ENCODE data around the gene INPP5F. TPM values are rescaled to one million over a fixed set of nuclear protein-coding genes. Genes with fewer than 3 reads are reported as not detected.

Gene INPP5F
- total and polyA plus RNA-seq, 9 of the 15 experiments (the other 6 are each of a cell fraction or from before 2014, with no cell fraction given) = 1.6 to 7.3 (median 6.0) TPM

DNA sequence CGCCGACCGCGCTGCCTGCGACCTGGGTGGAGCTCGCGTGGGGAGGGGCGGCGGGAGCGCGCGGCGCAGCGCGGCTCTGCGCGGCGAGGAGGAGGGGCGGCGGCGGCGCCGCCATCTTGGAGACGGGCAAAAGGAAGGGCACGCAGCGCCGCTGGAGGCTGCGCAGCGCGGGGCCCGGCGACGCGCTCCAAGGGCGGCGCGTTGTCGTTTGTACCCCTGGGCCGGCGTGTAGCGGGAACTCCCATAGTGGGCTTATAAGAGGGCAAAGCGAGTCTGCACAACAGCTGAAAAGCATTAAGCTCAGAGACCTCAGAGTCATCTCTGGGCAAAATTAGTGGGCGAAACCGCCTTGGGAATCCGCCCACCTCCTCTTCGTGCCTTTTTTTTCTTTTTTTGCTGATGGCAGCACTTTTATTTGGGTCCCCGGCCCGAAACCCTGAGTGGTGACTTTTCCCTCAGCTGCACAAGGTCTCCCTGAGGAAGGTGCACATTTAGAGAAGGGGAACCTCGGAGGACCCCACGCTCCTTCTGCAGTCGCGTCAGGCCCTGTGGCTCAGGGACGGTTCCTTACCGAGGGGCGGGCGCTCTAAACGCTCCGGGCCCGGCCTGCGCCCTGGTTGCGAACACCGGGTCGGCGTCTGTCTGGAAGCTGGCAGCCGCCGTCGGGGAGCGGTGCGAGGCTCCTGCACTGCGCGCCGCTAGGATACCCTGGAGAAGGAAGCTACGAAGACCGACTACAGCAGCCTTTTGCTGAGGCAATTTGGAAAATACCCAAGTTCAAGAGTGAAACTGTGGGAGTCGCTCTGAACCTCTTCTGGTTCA is 147.2 kb downstream of the INPP5F start (continued):
- TF ChIP-seq, protein P1, sequence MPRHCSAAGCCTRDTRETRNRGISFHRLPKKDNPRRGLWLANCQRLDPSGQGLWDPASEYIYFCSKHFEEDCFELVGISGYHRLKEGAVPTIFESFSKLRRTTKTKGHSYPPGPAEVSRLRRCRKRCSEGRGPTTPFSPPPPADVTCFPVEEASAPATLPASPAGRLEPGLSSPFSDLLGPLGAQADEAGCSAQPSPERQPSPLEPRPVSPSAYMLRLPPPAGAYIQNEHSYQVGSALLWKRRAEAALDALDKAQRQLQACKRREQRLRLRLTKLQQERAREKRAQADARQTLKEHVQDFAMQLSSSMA (CRISPR knock-in tag; IDR thresholded peaks at IDR 0.05) = no peak
- TF ChIP-seq ZNF79 (CRISPR knock-in tag; IDR thresholded peaks at IDR 0.05; ENCODE audit: low read depth) (no peak), MEIS2 (IDR thresholded peaks at IDR 0.05; ENCODE audit: partially characterized antibody) (peak; percentile 47), EGR1 (conservative IDR thresholded peaks at IDR 0.05) (peak; percentile 44; the same call in 1 of the 2 replicates), ERF (CRISPR knock-in tag; IDR thresholded peaks at IDR 0.05) (no peak), SIRT6 (IDR thresholded peaks at IDR 0.05; ENCODE audit: low read depth, low read length) (no peak), KAT8 (IDR thresholded peaks at IDR 0.05; ENCODE audit: low read depth) (no peak), POLR2A (conservative IDR thresholded peaks at IDR 0.05) (peak; percentile 70), HLTF (IDR thresholded peaks at IDR 0.05) (no peak), THAP12 (CRISPR knock-in tag; IDR thresholded peaks at IDR 0.05) (no peak; the same call in 1 of the 2 replicates), U2AF2 (optimal IDR thresholded peaks at IDR 0.05; ENCODE audit: low read depth, low read length) (no peak), MYC (IDR thresholded peaks at IDR 0.05; ENCODE audit: low read depth, low read length) (peak; percentile 57), MYC (CRISPR knock-in tag; IDR thresholded peaks at IDR 0.05; ENCODE audit: borderline replicate concordance, low read depth) (no peak), MEF2A (IDR thresholded peaks at IDR 0.05; ENCODE audit: control insufficient read depth, low read depth, low read length) (no peak), TAF15 (IDR thresholded peaks at IDR 0.05; ENCODE audit: low read depth, low read length) (no peak), POLR2AphosphoS5 (IDR thresholded peaks at IDR 0.05; ENCODE audit: control insufficient read depth, insufficient read depth, low read depth, low read length) (peak; percentile 46; the same call in 1 of the 2 replicates), HNRNPL (IDR thresholded peaks at IDR 0.05; ENCODE audit: low read depth, low read length) (no peak), SAP30 (IDR thresholded peaks at IDR 0.05; ENCODE audit: borderline replicate concordance, insufficient read depth, low read depth, low read length, poor library complexity, severe bottlenecking) (no peak), NR3C1 (CRISPR knock-in tag; IDR thresholded peaks at IDR 0.05) (no peak)
- TF ChIP-seq, protein P2, sequence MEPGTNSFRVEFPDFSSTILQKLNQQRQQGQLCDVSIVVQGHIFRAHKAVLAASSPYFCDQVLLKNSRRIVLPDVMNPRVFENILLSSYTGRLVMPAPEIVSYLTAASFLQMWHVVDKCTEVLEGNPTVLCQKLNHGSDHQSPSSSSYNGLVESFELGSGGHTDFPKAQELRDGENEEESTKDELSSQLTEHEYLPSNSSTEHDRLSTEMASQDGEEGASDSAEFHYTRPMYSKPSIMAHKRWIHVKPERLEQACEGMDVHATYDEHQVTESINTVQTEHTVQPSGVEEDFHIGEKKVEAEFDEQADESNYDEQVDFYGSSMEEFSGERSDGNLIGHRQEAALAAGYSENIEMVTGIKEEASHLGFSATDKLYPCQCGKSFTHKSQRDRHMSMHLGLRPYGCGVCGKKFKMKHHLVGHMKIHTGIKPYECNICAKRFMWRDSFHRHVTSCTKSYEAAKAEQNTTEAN (CRISPR knock-in tag; IDR thresholded peaks at IDR 0.05) = no peak
- TF ChIP-seq, protein P3, sequence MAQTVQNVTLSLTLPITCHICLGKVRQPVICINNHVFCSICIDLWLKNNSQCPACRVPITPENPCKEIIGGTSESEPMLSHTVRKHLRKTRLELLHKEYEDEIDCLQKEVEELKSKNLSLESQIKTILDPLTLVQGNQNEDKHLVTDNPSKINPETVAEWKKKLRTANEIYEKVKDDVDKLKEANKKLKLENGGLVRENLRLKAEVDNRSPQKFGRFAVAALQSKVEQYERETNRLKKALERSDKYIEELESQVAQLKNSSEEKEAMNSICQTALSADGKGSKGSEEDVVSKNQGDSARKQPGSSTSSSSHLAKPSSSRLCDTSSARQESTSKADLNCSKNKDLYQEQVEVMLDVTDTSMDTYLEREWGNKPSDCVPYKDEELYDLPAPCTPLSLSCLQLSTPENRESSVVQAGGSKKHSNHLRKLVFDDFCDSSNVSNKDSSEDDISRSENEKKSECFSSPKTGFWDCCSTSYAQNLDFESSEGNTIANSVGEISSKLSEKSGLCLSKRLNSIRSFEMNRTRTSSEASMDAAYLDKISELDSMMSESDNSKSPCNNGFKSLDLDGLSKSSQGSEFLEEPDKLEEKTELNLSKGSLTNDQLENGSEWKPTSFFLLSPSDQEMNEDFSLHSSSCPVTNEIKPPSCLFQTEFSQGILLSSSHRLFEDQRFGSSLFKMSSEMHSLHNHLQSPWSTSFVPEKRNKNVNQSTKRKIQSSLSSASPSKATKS (CRISPR knock-in tag; IDR thresholded peaks at IDR 0.05) = no peak

Data from K562 (cell line).